H1 (cell line): ENCODE measurements around the gene UAP1. TPM values are rescaled to one million over a fixed set of nuclear protein-coding genes. Genes with fewer than 3 reads are reported as not detected.
"Not testable (repeated sequence)": the region's sequence is repeated elsewhere in the genome, so short reads cannot be mapped to it uniquely, and the experiment has no call there.

ENCODE experiments used
- CTCF ChIA-PET: fragments of 300-600 bp; sonication (Branson Sonifier 250); formaldehyde crosslinking; loops from one replicate; lab custom pipeline; 2021; ENCODE audit not compliant: partially characterized antibody; lab: Charles Lee
- POLR2A ChIA-PET: fragments of 300-600 bp; sonication (Branson Sonifier 250); formaldehyde crosslinking; loops from one replicate; lab custom pipeline; 2021; ENCODE audit warnings: inconsistent platforms; ENCODE audit not compliant: partially characterized antibody; lab: Charles Lee
- DNase-seq, 2 experiments: peaks; one replicate each; pipeline versions ENCODE4 v3.0.0 to v3.0.0-alpha.2; 2010 to 2022; ENCODE audit warnings: low spot score in 2 of 2, low read depth in 1 of 2, mixed read lengths in 1 of 2
- FAIRE-seq: peaks from 2 replicates; lab custom pipeline; 2011; peaks lifted over from hg19 to GRCh38; lab: Jason Lieb, UNC
- H2AFZ ChIP-seq: 2 replicates; pipeline ENCODE4 v1.8.1; 2012; ENCODE audit warnings: low read length, inconsistent platforms
- H2AK5ac ChIP-seq: 2 replicates; pipeline ENCODE4 v1.6.1; 2013; ENCODE audit warnings: low read depth, low read length
- H2BK120ac ChIP-seq: replicated peaks from 2 replicates; pipeline ENCODE3; 2013; ENCODE audit warnings: low read depth, low read length, inconsistent platforms
- H2BK12ac ChIP-seq: 2 replicates; pipeline ENCODE4 v1.6.1; 2013; ENCODE audit warnings: low read depth, low read length
- H2BK15ac ChIP-seq: 2 replicates; pipeline ENCODE4 v1.6.1; 2013; ENCODE audit warnings: low read length
- H2BK20ac ChIP-seq: 2 replicates; pipeline ENCODE4 v1.6.1; 2013; ENCODE audit warnings: low read length
- H2BK5ac ChIP-seq: 2 replicates; pipeline ENCODE4 v1.6.1; 2013; ENCODE audit warnings: low read depth, low read length
- H3K14ac ChIP-seq: 2 replicates; pipeline ENCODE4 v1.6.1; 2013; ENCODE audit warnings: inconsistent platforms; ENCODE audit not compliant: insufficient read length
- H3K18ac ChIP-seq: 2 replicates; pipeline ENCODE4 v1.6.1; 2013; ENCODE audit warnings: low read length; ENCODE audit errors: extremely low read depth
- H3K23ac ChIP-seq: 2 replicates; pipeline ENCODE4 v1.6.1; 2013; ENCODE audit warnings: inconsistent platforms; ENCODE audit not compliant: insufficient read length
- H3K23me2 ChIP-seq: 2 replicates; pipeline ENCODE4 v1.6.1; 2013; ENCODE audit warnings: low read depth, low read length
- H3K27ac ChIP-seq: 2 replicates; pipeline ENCODE4 v1.6.1; 2011; ENCODE audit warnings: low read depth, low read length, inconsistent platforms
- H3K27me3 ChIP-seq, 4 experiments: replicated peaks in 1 of 4; 1 replicate in 1 of 4; 2 replicates in 3 of 4; pipeline versions ENCODE4 v1.6.1 to v1.8.1; 2011 to 2013; ENCODE audit warnings: low read length in 3 of 4, mild to moderate bottlenecking in 3 of 4, inconsistent platforms in 2 of 4, mixed read lengths in 2 of 4, moderate library complexity in 1 of 4; ENCODE audit not compliant: control insufficient read depth in 3 of 4, insufficient read depth in 3 of 4; ENCODE audit errors: extremely low read depth in 1 of 4
- H3K36me3 ChIP-seq, 4 experiments: 2 replicates each; pipeline versions ENCODE4 v1.6.1 to v1.8.1; 2011 to 2013; ENCODE audit warnings: mild to moderate bottlenecking in 4 of 4, low read length in 3 of 4, moderate library complexity in 2 of 4, control low read depth in 1 of 4, inconsistent platforms in 1 of 4; ENCODE audit not compliant: insufficient read depth in 4 of 4, control insufficient read depth in 2 of 4
- H3K4ac ChIP-seq: replicated peaks from 2 replicates; pipeline ENCODE3; 2013; ENCODE audit warnings: low read length, low read depth, mixed read lengths, inconsistent platforms; ENCODE audit not compliant: insufficient read length
- H3K4me1 ChIP-seq, 4 experiments: replicated peaks in 1 of 4; 1 replicate in 1 of 4; 2 replicates in 3 of 4; pipeline versions ENCODE4 v1.6.1 to v1.8.1; 2011 to 2013; ENCODE audit warnings: low read length in 3 of 4, inconsistent platforms in 2 of 4, mixed read lengths in 1 of 4; ENCODE audit not compliant: insufficient read depth in 4 of 4, control insufficient read depth in 3 of 4
- H3K4me2 ChIP-seq, 2 experiments: 2 replicates each; pipeline versions ENCODE4 v1.6.1 to v1.8.1; 2011 to 2013; ENCODE audit warnings: low read depth in 2 of 2, low read length in 2 of 2, control low read depth in 1 of 2, inconsistent platforms in 1 of 2, mild to moderate bottlenecking in 1 of 2; ENCODE audit not compliant: insufficient read depth in 1 of 2
- H3K4me3 ChIP-seq, 4 experiments: fragments of 200-600, 300-600 bp in 1 of 4; sonication (generic), shearing (Covaris generic), sonication (Bioruptor Twin) in 1 of 4; 2 replicates each; pipeline versions ENCODE4 v1.5.1 to v1.8.1; 2011 to 2016; ENCODE audit warnings: low read length in 4 of 4, low read depth in 3 of 4, control low read depth in 2 of 4, inconsistent platforms in 2 of 4, mild to moderate bottlenecking in 2 of 4, mixed read lengths in 1 of 4, moderate library complexity in 1 of 4; ENCODE audit not compliant: insufficient read depth in 2 of 4; ENCODE audit errors: extremely low read depth in 1 of 4
- H3K56ac ChIP-seq: replicated peaks from 2 replicates; pipeline ENCODE3; 2013; ENCODE audit warnings: low read depth, mild to moderate bottlenecking, mixed read lengths, low read length, inconsistent platforms; ENCODE audit not compliant: insufficient read length
- H3K79me1 ChIP-seq: 2 replicates; pipeline ENCODE4 v1.6.1; 2013; ENCODE audit warnings: low read depth, low read length, control low read depth
- H3K79me2 ChIP-seq, 2 experiments: 2 replicates each; pipeline versions ENCODE4 v1.6.1 to v1.8.1; 2012 to 2013; ENCODE audit warnings: low read length in 2 of 2, mild to moderate bottlenecking in 2 of 2, inconsistent platforms in 1 of 2; ENCODE audit not compliant: insufficient read depth in 2 of 2, control insufficient read depth in 1 of 2
- H3K9ac ChIP-seq, 4 experiments: replicated peaks in 1 of 4; 1 replicate in 1 of 4; 2 replicates in 3 of 4; pipeline versions ENCODE4 v1.6.1 to v1.8.1; 2011 to 2013; ENCODE audit warnings: low read depth in 3 of 4, low read length in 3 of 4, control low read depth in 2 of 4, mild to moderate bottlenecking in 2 of 4, moderate library complexity in 2 of 4, inconsistent platforms in 1 of 4; ENCODE audit errors: extremely low read depth in 1 of 4
- H3K9me3 ChIP-seq, 2 experiments: 2 replicates each; pipeline versions ENCODE4 v1.6.1 to v1.8.1; 2012 to 2013; ENCODE audit warnings: mild to moderate bottlenecking in 2 of 2, moderate library complexity in 2 of 2, control low read depth in 1 of 2, inconsistent platforms in 1 of 2, low read depth in 1 of 2, low read length in 1 of 2, mixed read lengths in 1 of 2; ENCODE audit not compliant: insufficient read depth in 2 of 2
- H4K20me1 ChIP-seq, 2 experiments: replicated peaks in 1 of 2; 2 replicates each; pipeline versions ENCODE3 to v1.8.1; 2011 to 2013; ENCODE audit warnings: inconsistent platforms in 2 of 2, low read length in 2 of 2, mild to moderate bottlenecking in 1 of 2; ENCODE audit not compliant: insufficient read depth in 2 of 2, control insufficient read depth in 1 of 2
- H4K5ac ChIP-seq: 2 replicates; pipeline ENCODE4 v1.6.1; 2013; ENCODE audit warnings: low read length, low read depth, mixed read lengths, inconsistent platforms; ENCODE audit not compliant: insufficient read length
- H4K8ac ChIP-seq: 2 replicates; pipeline ENCODE4 v1.8.0; 2013; ENCODE audit warnings: mild to moderate bottlenecking, moderate library complexity, low read length, inconsistent platforms; ENCODE audit not compliant: insufficient read depth; ENCODE audit errors: extremely low read depth
- H4K91ac ChIP-seq: replicated peaks from 2 replicates; pipeline ENCODE3; 2013; ENCODE audit warnings: low read length, mixed read lengths, inconsistent platforms; ENCODE audit not compliant: insufficient read length
- WGBS, 2 experiments: shearing (Covaris generic) in 1 of 2; methylation state at CpG; one replicate each; pipeline versions ENCODE4 v1.1.6 to v1.1.7; 2013 to 2015; ENCODE audit warnings: low lambda C conversion rate in 2 of 2, mixed read lengths in 2 of 2, inconsistent platforms in 1 of 2, low coverage in 1 of 2, missing lambda C conversion rate in 1 of 2; ENCODE audit not compliant: insufficient replicate concordance in 2 of 2, insufficient coverage in 1 of 2, insufficient read length in 1 of 2; ENCODE audit errors: extremely low coverage in 1 of 2, missing lambda C conversion rate in 1 of 2; 5-methylcytosine and 5-hydroxymethylcytosine counted together
- polyA plus RNA-seq, 7 experiments: library from polyadenylated mRNA; depleted of rRNA in 3 of 7; stranded (reverse) in 5 of 7; unstranded in 2 of 7; fragments of >200 nt in 5 of 7; fragments of 200-250 nt in 2 of 7; gene quantifications; 1 replicate in 5 of 7; 2 replicates in 1 of 7; 4 replicates in 1 of 7; pipeline versions ENCODE4 v1.2.1 to v1.2.3, GENCODE V29; 2011 to 2013; ENCODE audit warnings: missing spikeins in 2 of 7, mixed read lengths in 2 of 7
- total RNA-seq: library from RNA; stranded (reverse); fragmentation: NEBNext Ultra II Directional; extraction: Animal tissue kit (Norgen Biotek cat#: 25700); gene quantifications from 2 replicates; pipeline ENCODE4 v1.2.1, GENCODE V29; 2021

UAP1 gene
- total and polyA plus RNA-seq, 2 of the 8 experiments (the other 6 are each of a cell fraction or from before 2014, with no cell fraction given), result 9.4 to 32.9 TPM

- H3K4me2 ChIP-seq, H3K36me3 ChIP-seq, H3K27me3 ChIP-seq, H4K91ac ChIP-seq, H3K27ac ChIP-seq, H3K4me1 ChIP-seq, H2BK120ac ChIP-seq, H3K23ac ChIP-seq, H4K8ac ChIP-seq, H3K18ac ChIP-seq, H2BK20ac ChIP-seq, H3K56ac ChIP-seq, H3K4me3 ChIP-seq, H3K9me3 ChIP-seq, H3K4ac ChIP-seq, H4K5ac ChIP-seq, H2AK5ac ChIP-seq, H2BK12ac ChIP-seq, H3K14ac ChIP-seq, H3K79me1 ChIP-seq, FAIRE-seq, H3K79me2 ChIP-seq, H2BK5ac ChIP-seq, H4K20me1 ChIP-seq, POLR2A ChIA-PET, H2BK15ac ChIP-seq, DNase-seq, H3K23me2 ChIP-seq, H2AFZ ChIP-seq, H3K9ac ChIP-seq: not testable (repeated sequence)
- CTCF ChIA-PET, result interaction anchor here (0.7 to 1.9 kb wide), 4 partner anchors 11 to 578 kb away, joined by 3 to 8 read pairs (median 4); no protein-coding TSS in a partner anchor
- WGBS, 2 experiments, result 92% methylated on average over 1 of the region's 6 CpGs; no CpG with 5 or more reads in 1 of the 2 experiments
Observed at GRCh38 chr1:162582901-162583300, 21.4 kb downstream of the UAP1 start.

DNA sequence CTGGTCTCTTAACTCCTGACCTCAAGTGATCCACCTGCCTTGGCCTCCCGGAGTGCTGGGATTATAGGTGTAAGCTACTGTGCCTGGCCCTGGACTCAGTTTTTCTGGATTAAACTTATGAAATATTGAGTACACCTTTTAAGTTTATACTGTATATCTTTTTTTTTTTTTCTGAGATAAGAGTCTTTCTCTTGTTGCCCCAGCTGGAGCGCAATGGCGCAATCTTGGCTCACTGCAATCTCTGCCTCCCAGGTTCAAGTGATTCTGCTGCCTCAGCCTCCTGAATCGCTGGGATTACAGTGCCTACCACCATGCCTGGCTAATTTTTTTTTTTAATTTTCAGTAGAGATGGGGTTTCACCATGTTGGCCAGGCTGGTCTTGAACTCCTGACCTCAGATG, 23.6 kb downstream of the UAP1 start:
- H4K91ac ChIP-seq, result not testable (repeated sequence)
- 96% methylated on average over 4 of the region's 4 CpGs; no CpG with 5 or more reads in 1 of the 2 experiments for WGBS, 2 experiments

More for the DNA sequence above, 23.6 kb downstream of the UAP1 start:
- H3K14ac ChIP-seq, H2BK20ac ChIP-seq, H4K8ac ChIP-seq, H3K27ac ChIP-seq, H3K18ac ChIP-seq, H3K23ac ChIP-seq, H3K56ac ChIP-seq, H2AFZ ChIP-seq, H2BK5ac ChIP-seq, H3K4me2 ChIP-seq, H3K27me3 ChIP-seq, H3K4ac ChIP-seq, H2BK15ac ChIP-seq, H4K20me1 ChIP-seq, DNase-seq, H3K79me1 ChIP-seq, H3K23me2 ChIP-seq, H2BK120ac ChIP-seq, H3K36me3 ChIP-seq, H3K79me2 ChIP-seq, H4K5ac ChIP-seq, H3K9ac ChIP-seq, H3K4me3 ChIP-seq, H2BK12ac ChIP-seq, FAIRE-seq, H2AK5ac ChIP-seq, H3K9me3 ChIP-seq, H3K4me1 ChIP-seq: not testable (repeated sequence)
- ChIA-PET POLR2A (interaction anchor here (0.7 kb wide), 1 partner anchor 21 kb away, joined by 3 read pairs; no protein-coding TSS in a partner anchor), CTCF (interaction anchor here (0.6 to 1.2 kb wide), 3 partner anchors 12 to 74 kb away, joined by 3 to 4 read pairs (median 3); no protein-coding TSS in a partner anchor)
